Stomach (tissue), 4 donors: ENCODE results near the gene PPP1R14B.

ENCODE experiments used
- POLR2A ChIP-seq, 4 donors: fragments of 450-650 bp; IDR thresholded peaks; one replicate each; pipeline ENCODE4 v1.6.1; 2016; ENCODE audit warnings: antibody characterized with exemption in 4 of 4, control low read depth in 2 of 4, mild to moderate bottlenecking in 1 of 4, moderate library complexity in 1 of 4
- TF ChIP-seq, protein P1 (sequence below), 7 experiments: fragments of 450-650 bp in 4 of 7; fragments of 200-600 bp in 3 of 7; sonication (generic) in 3 of 7; IDR thresholded peaks; one replicate each; pipeline ENCODE4 v1.5.1; 2016 to 2019; ENCODE audit warnings: antibody characterized with exemption in 7 of 7, control low read depth in 2 of 7, mild to moderate bottlenecking in 1 of 7

DNA sequence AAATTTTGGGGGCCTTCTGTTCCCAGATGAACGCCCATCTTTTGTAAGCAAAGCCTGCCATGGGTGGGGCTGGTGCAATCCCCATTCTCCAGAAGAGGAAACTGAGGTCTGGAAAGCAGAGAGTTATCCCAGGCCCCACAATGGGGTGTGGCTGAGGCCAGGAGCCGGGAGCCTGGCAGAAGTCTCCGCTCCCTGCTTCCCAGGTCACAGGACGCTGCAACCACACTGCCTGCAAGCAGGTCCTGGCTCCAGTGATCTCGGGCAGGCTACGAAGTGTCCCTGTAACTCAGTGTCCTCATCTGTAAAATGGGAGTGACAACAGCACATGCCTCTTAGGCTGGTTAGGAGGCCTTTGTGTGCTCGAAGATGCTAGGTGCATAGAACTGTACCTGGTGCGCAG lies 6.3 kb upstream of the PPP1R14B start:
- TF ChIP-seq, protein P1, sequence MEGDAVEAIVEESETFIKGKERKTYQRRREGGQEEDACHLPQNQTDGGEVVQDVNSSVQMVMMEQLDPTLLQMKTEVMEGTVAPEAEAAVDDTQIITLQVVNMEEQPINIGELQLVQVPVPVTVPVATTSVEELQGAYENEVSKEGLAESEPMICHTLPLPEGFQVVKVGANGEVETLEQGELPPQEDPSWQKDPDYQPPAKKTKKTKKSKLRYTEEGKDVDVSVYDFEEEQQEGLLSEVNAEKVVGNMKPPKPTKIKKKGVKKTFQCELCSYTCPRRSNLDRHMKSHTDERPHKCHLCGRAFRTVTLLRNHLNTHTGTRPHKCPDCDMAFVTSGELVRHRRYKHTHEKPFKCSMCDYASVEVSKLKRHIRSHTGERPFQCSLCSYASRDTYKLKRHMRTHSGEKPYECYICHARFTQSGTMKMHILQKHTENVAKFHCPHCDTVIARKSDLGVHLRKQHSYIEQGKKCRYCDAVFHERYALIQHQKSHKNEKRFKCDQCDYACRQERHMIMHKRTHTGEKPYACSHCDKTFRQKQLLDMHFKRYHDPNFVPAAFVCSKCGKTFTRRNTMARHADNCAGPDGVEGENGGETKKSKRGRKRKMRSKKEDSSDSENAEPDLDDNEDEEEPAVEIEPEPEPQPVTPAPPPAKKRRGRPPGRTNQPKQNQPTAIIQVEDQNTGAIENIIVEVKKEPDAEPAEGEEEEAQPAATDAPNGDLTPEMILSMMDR (IDR thresholded peaks at IDR 0.05) = no peak
- no peak for TF ChIP-seq POLR2A (IDR thresholded peaks at IDR 0.05)
